ENCODE data around the gene LAMTOR2. TPM values are rescaled to one million over a fixed set of nuclear protein-coding genes. Genes with fewer than 3 reads are reported as not detected.

Gene LAMTOR2
- total and polyA plus RNA-seq, 9 of the 15 experiments (the other 6 are each of a cell fraction or from before 2014, with no cell fraction given) = 39.0 to 161 (median 74.6) TPM

- TF ChIP-seq ATF6 (CRISPR knock-in tag; IDR thresholded peaks at IDR 0.05) = no peak
- TF ChIP-seq TGIF2 (CRISPR knock-in tag; IDR thresholded peaks at IDR 0.05) = 0 out of 2 replicates have a peak, but pooled peaks have one; percentile 48
- TF ChIP-seq MTA3 (IDR thresholded peaks at IDR 0.05; ENCODE audit: borderline replicate concordance) = no peak
- TF ChIP-seq ZNF23 (CRISPR knock-in tag; IDR thresholded peaks at IDR 0.05) = no peak
- no peak for TF ChIP-seq STAG1 (CRISPR knock-in tag; IDR thresholded peaks at IDR 0.05; ENCODE audit: borderline replicate concordance)
- no peak for TF ChIP-seq ZNF217 (CRISPR knock-in tag; IDR thresholded peaks at IDR 0.05)
- no peak for TF ChIP-seq ASH1L (IDR thresholded peaks at IDR 0.05; ENCODE audit: borderline replicate concordance, low read depth, partially characterized antibody)
- TF ChIP-seq, protein P1, sequence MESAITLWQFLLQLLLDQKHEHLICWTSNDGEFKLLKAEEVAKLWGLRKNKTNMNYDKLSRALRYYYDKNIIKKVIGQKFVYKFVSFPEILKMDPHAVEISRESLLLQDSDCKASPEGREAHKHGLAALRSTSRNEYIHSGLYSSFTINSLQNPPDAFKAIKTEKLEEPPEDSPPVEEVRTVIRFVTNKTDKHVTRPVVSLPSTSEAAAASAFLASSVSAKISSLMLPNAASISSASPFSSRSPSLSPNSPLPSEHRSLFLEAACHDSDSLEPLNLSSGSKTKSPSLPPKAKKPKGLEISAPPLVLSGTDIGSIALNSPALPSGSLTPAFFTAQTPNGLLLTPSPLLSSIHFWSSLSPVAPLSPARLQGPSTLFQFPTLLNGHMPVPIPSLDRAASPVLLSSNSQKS (CRISPR knock-in tag; IDR thresholded peaks at IDR 0.05) = no peak
- TF ChIP-seq THRB (CRISPR knock-in tag; conservative IDR thresholded peaks at IDR 0.05) = no peak; the same call in 1 of the 2 replicates
- TF ChIP-seq, protein P2, sequence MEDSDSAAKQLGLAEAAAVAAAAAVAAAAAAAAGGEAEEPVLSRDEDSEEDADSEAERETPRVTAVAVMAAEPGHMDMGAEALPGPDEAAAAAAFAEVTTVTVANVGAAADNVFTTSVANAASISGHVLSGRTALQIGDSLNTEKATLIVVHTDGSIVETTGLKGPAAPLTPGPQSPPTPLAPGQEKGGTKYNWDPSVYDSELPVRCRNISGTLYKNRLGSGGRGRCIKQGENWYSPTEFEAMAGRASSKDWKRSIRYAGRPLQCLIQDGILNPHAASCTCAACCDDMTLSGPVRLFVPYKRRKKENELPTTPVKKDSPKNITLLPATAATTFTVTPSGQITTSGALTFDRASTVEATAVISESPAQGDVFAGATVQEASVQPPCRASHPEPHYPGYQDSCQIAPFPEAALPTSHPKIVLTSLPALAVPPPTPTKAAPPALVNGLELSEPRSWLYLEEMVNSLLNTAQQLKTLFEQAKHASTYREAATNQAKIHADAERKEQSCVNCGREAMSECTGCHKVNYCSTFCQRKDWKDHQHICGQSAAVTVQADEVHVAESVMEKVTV (CRISPR knock-in tag; IDR thresholded peaks at IDR 0.05) = no peak
These were observed 648 bp upstream of the LAMTOR2 start, which contains the start of gene UBQLN4 (continued) for GRCh38 chr1:156053768-156054499.
